Caco-2 (cell line): ENCODE data around the gene APLF. TPM values are rescaled to one million over a fixed set of nuclear protein-coding genes. Genes with fewer than 3 reads are reported as not detected.

Source experiments
- BruUV-seq: library from RNA; stranded (reverse); fragments of 400-500 nt; replicated peaks from 2 replicates; lab custom pipeline; 2021; lab: Mats Ljungman, UMichigan
- CTCF ChIA-PET: fragments of 300-600 bp; sonication (Branson Sonifier 250); formaldehyde crosslinking; loops from one replicate; lab custom pipeline; 2022; ENCODE audit warnings: antibody characterized with exemption; lab: Charles Lee
- POLR2A ChIA-PET: fragments of 300-600 bp; sonication (Branson Sonifier 250); formaldehyde crosslinking; loops from one replicate; lab custom pipeline; 2022; ENCODE audit warnings: antibody characterized with exemption; lab: Charles Lee
- DNase-seq, 2 experiments: peaks; one replicate each; pipeline versions ENCODE4 v3.0.0 to v3.0.0-alpha.2; 2020 to 2022
- H3K27me3 ChIP-seq: replicated peaks from 2 replicates; pipeline ENCODE4 v1.6.0; 2011; ENCODE audit warnings: low read length; ENCODE audit not compliant: control insufficient read depth, insufficient read depth
- H3K36me3 ChIP-seq: 2 replicates; pipeline ENCODE4 v1.5.1; 2011; ENCODE audit warnings: low read length; ENCODE audit not compliant: control insufficient read depth, insufficient read depth
- H3K4me1 ChIP-seq: fragments of 250-450 bp; sonication (Bioruptor Pico); 2 replicates; pipeline ENCODE4 v1.5.1; 2020; ENCODE audit warnings: mild to moderate bottlenecking
- H3K4me3 ChIP-seq: 2 replicates; pipeline ENCODE4 v1.5.1; 2011; ENCODE audit warnings: low read depth, mild to moderate bottlenecking, control low read depth, low read length
- H3K9me3 ChIP-seq: fragments of 250-450 bp; sonication (Bioruptor Pico); 2 replicates; pipeline ENCODE4 v1.5.1; 2020; ENCODE audit warnings: mild to moderate bottlenecking, moderate library complexity
- H3K27ac Mint-ChIP-seq: one replicate; pipeline ENCODE4 v1.8.0; 2022; ENCODE audit warnings: mixed read lengths; ENCODE audit not compliant: unreplicated experiment
- H3K27me3 Mint-ChIP-seq: one replicate; pipeline ENCODE4 v1.8.0; 2022; ENCODE audit warnings: mixed read lengths; ENCODE audit not compliant: insufficient read depth, unreplicated experiment
- H3K36me3 Mint-ChIP-seq: one replicate; pipeline ENCODE4 v1.8.0; 2022; ENCODE audit warnings: mild to moderate bottlenecking, mixed read lengths; ENCODE audit not compliant: insufficient read depth, unreplicated experiment
- H3K4me1 Mint-ChIP-seq: one replicate; pipeline ENCODE4 v1.8.0; 2022; ENCODE audit warnings: low read depth, mixed read lengths; ENCODE audit not compliant: unreplicated experiment
- H3K4me3 Mint-ChIP-seq: one replicate; pipeline ENCODE4 v1.8.0; 2022; ENCODE audit warnings: mild to moderate bottlenecking, moderate library complexity, mixed read lengths; ENCODE audit not compliant: unreplicated experiment
- H3K9me3 Mint-ChIP-seq: one replicate; pipeline ENCODE4 v1.8.0; 2022; ENCODE audit warnings: mixed read lengths; ENCODE audit not compliant: unreplicated experiment
- CTCF ChIP-seq, 2 experiments: fragments of 200-600 bp in 1 of 2; IDR thresholded peaks; 1 replicate in 1 of 2; 2 replicates in 1 of 2; pipeline versions ENCODE4 v1.5.1 to v1.8.0; 2011 to 2022; ENCODE audit warnings: antibody characterized with exemption in 1 of 2, control low read depth in 1 of 2, inconsistent platforms in 1 of 2, low read depth in 1 of 2, low read length in 1 of 2, mild to moderate bottlenecking in 1 of 2, moderate library complexity in 1 of 2; ENCODE audit not compliant: insufficient read depth in 1 of 2, severe bottlenecking in 1 of 2, unreplicated experiment in 1 of 2
- intact Hi-C: fragments of 100-400 bp; cut with micrococcal nuclease; formaldehyde crosslinking; loops from one replicate; pipeline ENCODE4 v1.10.0; 2022; ENCODE audit not compliant: unreplicated experiment
- total RNA-seq: library from RNA; stranded (reverse); gene quantifications from 2 replicates; pipeline ENCODE4 v1.2.3, GENCODE V29; 2022

The APLF gene
- total RNA-seq, 1 experiment from 2014 or later: 3.9 TPM

GRCh38 chr2:68536000-68536399, 68.6 kb downstream of the APLF start:
- no TSS peak for BruUV-seq
- Histone ChIP-seq H3K36me3 (no peaks in the 10 kb centered on the region), H3K4me3 (no peak overlapping the region), H3K4me1 (no peaks in the 10 kb centered on the region), H3K9me3 (no peaks in the 10 kb centered on the region), H3K27me3 (no peaks in the 10 kb centered on the region)
- intact Hi-C loops: no loop called here
- POLR2A ChIA-PET: no interaction called here
- Mint-ChIP-seq H3K4me3 (no peak overlapping the region), H3K27me3 (no peaks in the 10 kb centered on the region), H3K36me3 (no peaks in the 10 kb centered on the region), H3K4me1 (no peaks in the 10 kb centered on the region), H3K9me3 (no peaks in the 10 kb centered on the region), H3K27ac (no peak overlapping the region)
- DNase-seq: no peak
- CTCF ChIA-PET: no interaction called here
- TF ChIP-seq CTCF (IDR thresholded peaks at IDR 0.05; ENCODE audit: insufficient read depth in 1 of 2, low read depth in 1 of 2, low read length in 1 of 2, severe bottlenecking in 1 of 2, unreplicated experiment in 1 of 2): no peak

- Histone ChIP-seq H3K27me3 (no peaks in the 10 kb centered on the region), H3K36me3 (no peaks in the 10 kb centered on the region), H3K9me3 (no peaks in the 10 kb centered on the region), H3K4me3 (no peak overlapping the region), H3K4me1 (no peaks in the 10 kb centered on the region)
- no peaks in the 10 kb centered on the region for H3K27me3 Mint-ChIP-seq
- no peaks in the 10 kb centered on the region for H3K9me3 Mint-ChIP-seq
- CTCF ChIA-PET: no interaction called here
- no peaks in the 10 kb centered on the region for H3K36me3 Mint-ChIP-seq
- H3K4me1 Mint-ChIP-seq: no peaks in the 10 kb centered on the region
- intact Hi-C loops: no loop called here
- no peak overlapping the region for H3K4me3 Mint-ChIP-seq
- no peak overlapping the region for H3K27ac Mint-ChIP-seq
- no TSS peak for BruUV-seq
- DNase-seq: no peak
- POLR2A ChIA-PET: no interaction called here
- no peak for TF ChIP-seq CTCF (IDR thresholded peaks at IDR 0.05; ENCODE audit: insufficient read depth in 1 of 2, low read depth in 1 of 2, low read length in 1 of 2, severe bottlenecking in 1 of 2, unreplicated experiment in 1 of 2)
Measured at GRCh38 chr2:68537011-68537410, 69.6 kb downstream of the APLF start.

- Histone ChIP-seq H3K36me3 (no peaks in the 10 kb centered on the region), H3K9me3 (no peaks in the 10 kb centered on the region), H3K4me1 (no peaks in the 10 kb centered on the region), H3K4me3 (no peak overlapping the region), H3K27me3 (no peaks in the 10 kb centered on the region)
- no peak for DNase-seq
- no peak for TF ChIP-seq CTCF (IDR thresholded peaks at IDR 0.05; ENCODE audit: insufficient read depth in 1 of 2, low read depth in 1 of 2, low read length in 1 of 2, severe bottlenecking in 1 of 2, unreplicated experiment in 1 of 2)
- no peaks in the 10 kb centered on the region for H3K9me3 Mint-ChIP-seq
- ChIA-PET POLR2A (no interaction called here), CTCF (interaction anchor here (0.6 kb wide), 1 partner anchor 183 kb away, joined by 3 read pairs; no protein-coding TSS in a partner anchor)
- no peaks in the 10 kb centered on the region for H3K36me3 Mint-ChIP-seq
- H3K27ac Mint-ChIP-seq: no peak overlapping the region
- no TSS peak for BruUV-seq
- no peaks in the 10 kb centered on the region for H3K4me1 Mint-ChIP-seq
- H3K4me3 Mint-ChIP-seq: no peak overlapping the region
- no peaks in the 10 kb centered on the region for H3K27me3 Mint-ChIP-seq
- intact Hi-C loops: no loop called here
Measured at GRCh38 chr2:68537809-68538208, 70.4 kb downstream of the APLF start.
